ENCODE results near the gene EHMT1.

The EHMT1 gene

DNA sequence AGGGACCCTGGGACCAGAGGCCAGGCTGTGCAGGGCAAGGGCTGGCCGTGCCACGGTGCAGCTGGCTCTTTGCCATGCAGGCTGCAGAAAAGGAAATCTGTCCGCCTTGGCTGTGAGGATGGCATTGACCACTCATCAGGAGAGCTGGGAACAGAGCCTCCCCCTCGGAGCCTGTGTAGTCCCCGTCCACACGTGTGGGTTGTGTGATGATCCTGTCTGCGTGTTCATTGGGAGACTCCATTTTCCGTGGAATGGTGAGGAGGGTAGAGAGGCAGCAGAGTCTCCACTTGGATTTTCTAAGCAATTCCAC, 47.7 kb downstream of the EHMT1 start:
- Histone ChIP-seq H3K27ac (no peak overlapping the region), H3K9me3 (ENCODE audit: low read depth, low read length) (no peaks in the 10 kb centered on the region), H3K36me3 (ENCODE audit: insufficient read depth, low read length) (no peaks in the 10 kb centered on the region; the same call in 1 of the 2 replicates), H3K9ac (ENCODE audit: insufficient read length) (no peak overlapping the region), H3K4me3 (no peak overlapping the region)
- TF ChIP-seq POLR2AphosphoS5 (IDR thresholded peaks at IDR 0.05; ENCODE audit: borderline replicate concordance, low read depth, low read length), result no peak
- TF ChIP-seq EZH2 (IDR thresholded peaks at IDR 0.05), result no peak
- TF ChIP-seq FOXP2 (optimal IDR thresholded peaks at IDR 0.05; ENCODE audit: control extremely low read depth, extremely low read length, insufficient read depth), result no peak
- DNase-seq (ENCODE audit: low read depth, low spot score), result no peak

DNA sequence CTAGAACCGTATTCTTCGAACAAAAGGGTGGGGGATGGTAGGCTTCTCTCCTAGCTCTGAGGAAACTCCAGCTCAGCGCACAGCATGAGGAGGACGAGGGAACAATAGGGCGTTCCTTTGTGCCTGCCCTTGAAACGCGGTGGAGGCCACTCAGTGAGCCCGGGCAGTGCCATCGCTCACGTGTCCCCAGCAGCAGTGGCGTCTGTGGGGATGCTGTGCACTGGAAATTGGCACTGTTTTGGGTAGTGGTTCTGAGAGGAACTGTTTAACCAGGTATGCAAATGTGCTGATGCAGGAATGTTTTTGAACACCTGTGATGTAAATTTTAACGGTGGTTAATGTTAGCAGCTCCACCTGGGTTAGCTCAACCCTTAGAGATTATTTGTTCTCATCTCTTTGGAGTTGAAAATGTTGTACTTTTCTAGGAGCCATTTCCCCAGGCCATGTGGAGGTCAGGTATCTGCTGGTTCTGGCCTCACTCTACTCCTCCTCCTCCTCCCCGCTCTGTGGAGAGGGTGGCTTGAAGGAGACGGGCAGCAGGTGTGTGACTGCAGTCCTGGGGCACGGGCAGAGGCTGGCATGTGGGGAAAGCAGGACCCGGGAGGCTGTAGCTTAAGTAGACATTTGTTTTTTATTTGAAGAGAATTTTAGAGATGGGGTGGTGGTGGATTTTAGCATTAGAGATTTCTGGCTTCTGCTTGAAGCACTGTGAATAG, 48.3 kb downstream of the EHMT1 start:
- Histone ChIP-seq H3K9ac (ENCODE audit: insufficient read length) (no peak overlapping the region), H3K9me3 (ENCODE audit: low read depth, low read length) (no peaks in the 10 kb centered on the region), H3K36me3 (ENCODE audit: insufficient read depth, low read length) (no peaks in the 10 kb centered on the region; the same call in 1 of the 2 replicates), H3K27ac (no peak overlapping the region), H3K4me3 (no peak overlapping the region)
- DNase-seq (ENCODE audit: low read depth, low spot score), result no peak
- no peak for TF ChIP-seq FOXP2 (optimal IDR thresholded peaks at IDR 0.05; ENCODE audit: control extremely low read depth, extremely low read length, insufficient read depth)
- TF ChIP-seq EZH2 (IDR thresholded peaks at IDR 0.05), result no peak

DNA sequence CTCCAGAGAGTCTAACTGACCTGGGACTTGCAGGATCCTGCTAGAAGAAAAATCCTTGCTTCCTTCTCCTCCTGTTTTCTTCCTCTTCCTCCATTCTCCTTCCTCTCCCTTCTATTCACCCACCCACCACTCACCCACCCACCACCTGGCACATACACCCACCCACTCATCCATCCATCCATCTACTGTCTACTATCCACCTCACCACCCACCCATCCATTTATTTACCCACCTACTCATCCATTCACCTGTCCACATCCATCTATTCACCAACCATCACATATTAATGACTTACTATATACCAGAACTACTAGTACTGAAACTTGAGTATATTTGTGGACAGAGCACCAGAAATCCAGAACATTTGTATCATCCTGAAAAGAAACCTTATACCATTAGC, 49.4 kb downstream of the EHMT1 start:
- H3K36me3 ChIP-seq (ENCODE audit: insufficient read depth, low read length), result no peaks in the 10 kb centered on the region; the same call in 1 of the 2 replicates
- no peak overlapping the region for H3K27ac ChIP-seq

DNA sequence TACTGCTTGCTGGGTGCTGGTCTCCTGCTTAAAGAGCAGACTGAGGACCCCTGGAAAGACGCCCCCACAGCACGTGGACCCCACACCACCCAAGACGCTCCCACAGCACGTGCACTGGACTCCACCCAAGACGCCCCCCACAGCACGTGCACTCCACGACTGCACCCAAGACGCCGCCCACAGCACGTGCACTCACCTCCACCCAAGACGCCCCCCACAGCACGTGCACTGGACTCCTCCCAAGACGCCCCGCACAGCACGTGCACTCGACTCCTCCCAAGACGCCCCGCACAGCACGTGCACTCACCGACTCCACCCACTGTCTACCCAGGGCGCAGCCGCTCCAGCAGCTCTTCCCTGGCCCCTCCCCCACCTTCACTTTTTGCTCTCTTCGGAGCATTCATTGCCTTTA, 50.5 kb downstream of the EHMT1 start:
- TF ChIP-seq EZH2 (IDR thresholded peaks at IDR 0.05) (no peak), FOXP2 (optimal IDR thresholded peaks at IDR 0.05; ENCODE audit: control extremely low read depth, extremely low read length, insufficient read depth) (no peak), POLR2AphosphoS5 (IDR thresholded peaks at IDR 0.05; ENCODE audit: borderline replicate concordance, low read depth, low read length) (no peak)
- Histone ChIP-seq H3K27ac (no peak overlapping the region), H3K9ac (ENCODE audit: insufficient read length) (no peak overlapping the region), H3K36me3 (ENCODE audit: insufficient read depth, low read length) (no peaks in the 10 kb centered on the region; the same call in 1 of the 2 replicates), H3K9me3 (ENCODE audit: low read depth, low read length) (no peaks in the 10 kb centered on the region), H3K4me3 (no peak overlapping the region)
- DNase-seq (ENCODE audit: low read depth, low spot score), result no peak

More for the DNA sequence above, 49.4 kb downstream of the EHMT1 start:
- Histone ChIP-seq H3K9me3 (ENCODE audit: low read depth, low read length) (no peaks in the 10 kb centered on the region), H3K9ac (ENCODE audit: insufficient read length) (no peak overlapping the region), H3K4me3 (no peak overlapping the region)
- no peak for DNase-seq (ENCODE audit: low read depth, low spot score)
- TF ChIP-seq FOXP2 (optimal IDR thresholded peaks at IDR 0.05; ENCODE audit: control extremely low read depth, extremely low read length, insufficient read depth) (no peak), EZH2 (IDR thresholded peaks at IDR 0.05) (no peak), POLR2AphosphoS5 (IDR thresholded peaks at IDR 0.05; ENCODE audit: borderline replicate concordance, low read depth, low read length) (no peak)

DNA sequence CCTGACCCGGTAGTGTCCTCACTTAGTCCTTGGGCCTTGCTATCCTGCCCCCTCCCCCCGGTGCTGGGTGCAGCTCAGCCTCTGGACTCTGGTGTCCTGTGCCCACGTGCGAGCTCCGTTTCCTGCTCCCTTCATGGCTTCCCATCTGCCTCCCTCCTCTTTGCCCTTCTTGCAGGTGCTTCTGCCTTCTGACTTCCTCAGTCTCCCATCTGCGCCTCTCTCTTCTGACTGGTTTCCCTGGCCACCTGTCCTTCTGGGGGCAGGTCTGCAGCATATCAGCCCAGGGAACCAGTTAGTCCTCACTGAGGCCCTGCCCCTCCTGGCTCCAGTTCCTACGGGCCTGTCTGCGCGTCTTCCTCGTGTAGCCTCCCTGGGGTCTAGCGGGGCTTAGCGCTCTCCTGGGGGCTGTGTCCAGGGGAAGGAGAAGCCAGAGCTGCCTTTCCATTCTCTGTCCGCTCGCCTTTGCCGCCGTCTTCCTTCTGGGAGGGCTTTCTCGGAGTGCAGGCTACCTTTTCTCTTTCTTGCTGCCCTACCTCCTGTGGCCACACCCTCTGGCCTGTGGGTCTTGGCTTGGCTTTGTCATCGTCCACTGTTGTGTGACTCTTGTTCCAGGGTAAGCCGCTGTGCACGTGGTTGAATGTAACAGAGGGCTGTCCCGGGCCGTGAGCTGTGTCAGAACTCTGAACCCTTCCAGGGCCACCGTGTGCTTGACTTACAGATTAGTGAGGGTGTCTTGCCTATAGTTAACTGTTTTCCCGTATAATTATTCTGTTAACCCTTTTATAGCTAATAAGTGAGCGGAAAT, 51.8 kb downstream of the EHMT1 start:
- H3K9ac ChIP-seq (ENCODE audit: insufficient read length), result no peak overlapping the region
- no peak overlapping the region for H3K4me3 ChIP-seq
- no peaks in the 10 kb centered on the region for H3K9me3 ChIP-seq (ENCODE audit: low read depth, low read length)
- H3K27ac ChIP-seq, result no peak overlapping the region
- no peak for DNase-seq (ENCODE audit: low read depth, low spot score)
- H3K36me3 ChIP-seq (ENCODE audit: insufficient read depth, low read length), result no peaks in the 10 kb centered on the region; the same call in 1 of the 2 replicates
- no peak for TF ChIP-seq FOXP2 (optimal IDR thresholded peaks at IDR 0.05; ENCODE audit: control extremely low read depth, extremely low read length, insufficient read depth)
- TF ChIP-seq POLR2AphosphoS5 (IDR thresholded peaks at IDR 0.05; ENCODE audit: borderline replicate concordance, low read depth, low read length), result no peak
- TF ChIP-seq EZH2 (IDR thresholded peaks at IDR 0.05), result no peak

DNA sequence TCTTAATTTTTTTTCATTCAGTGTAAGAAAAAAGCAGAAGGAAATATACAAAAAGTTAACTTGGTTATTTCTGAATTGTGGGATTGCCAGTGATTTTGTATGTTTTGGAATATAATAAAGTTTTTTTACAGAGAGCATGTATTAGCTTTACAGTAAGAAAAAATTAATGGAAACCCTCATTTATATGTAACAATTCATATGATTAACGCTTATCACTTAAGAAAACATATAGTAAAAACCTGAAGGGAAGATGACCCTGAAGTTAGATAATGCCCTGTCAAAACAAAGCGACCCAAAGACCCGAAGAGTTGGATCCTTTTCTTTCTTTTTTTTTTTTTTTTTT, 52.4 kb downstream of the EHMT1 start:
- no peaks in the 10 kb centered on the region; the same call in 1 of the 2 replicates for H3K36me3 ChIP-seq (ENCODE audit: insufficient read depth, low read length)
- no peaks in the 10 kb centered on the region for H3K9me3 ChIP-seq (ENCODE audit: low read depth, low read length)
- H3K9ac ChIP-seq (ENCODE audit: insufficient read length), result no peak overlapping the region
- H3K4me3 ChIP-seq, result no peak overlapping the region
- TF ChIP-seq EZH2 (IDR thresholded peaks at IDR 0.05) (no peak), FOXP2 (optimal IDR thresholded peaks at IDR 0.05; ENCODE audit: control extremely low read depth, extremely low read length, insufficient read depth) (no peak), POLR2AphosphoS5 (IDR thresholded peaks at IDR 0.05; ENCODE audit: borderline replicate concordance, low read depth, low read length) (no peak)
- H3K27ac ChIP-seq, result no peak overlapping the region
- DNase-seq (ENCODE audit: low read depth, low spot score), result no peak

DNA sequence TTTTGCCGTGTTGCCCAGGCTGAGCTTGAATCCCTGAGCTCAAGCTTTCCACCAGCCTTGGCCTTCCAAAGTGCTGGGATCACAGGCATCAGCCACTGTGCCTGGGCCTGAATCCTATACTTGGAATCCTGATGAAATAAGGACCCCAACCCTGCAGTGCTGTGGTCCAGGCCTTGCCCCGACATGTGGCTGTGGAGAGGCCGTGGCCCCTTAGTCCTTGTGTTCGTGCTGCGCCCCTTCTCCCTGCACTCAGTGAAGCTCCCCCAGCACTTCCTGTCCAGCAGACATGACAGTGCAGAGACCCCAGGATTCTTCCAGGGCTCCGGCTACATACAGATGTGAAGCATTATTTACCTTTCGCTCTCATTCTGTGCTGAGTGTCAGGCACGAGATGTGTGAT, 52.9 kb downstream of the EHMT1 start:
- Histone ChIP-seq H3K27ac (no peak overlapping the region), H3K9me3 (ENCODE audit: low read depth, low read length) (no peaks in the 10 kb centered on the region), H3K9ac (ENCODE audit: insufficient read length) (no peak overlapping the region), H3K36me3 (ENCODE audit: insufficient read depth, low read length) (no peaks in the 10 kb centered on the region; the same call in 1 of the 2 replicates), H3K4me3 (no peak overlapping the region)
- no peak for DNase-seq (ENCODE audit: low read depth, low spot score)
- TF ChIP-seq FOXP2 (optimal IDR thresholded peaks at IDR 0.05; ENCODE audit: control extremely low read depth, extremely low read length, insufficient read depth), result no peak
- TF ChIP-seq EZH2 (IDR thresholded peaks at IDR 0.05), result no peak
- no peak for TF ChIP-seq POLR2AphosphoS5 (IDR thresholded peaks at IDR 0.05; ENCODE audit: borderline replicate concordance, low read depth, low read length)

DNA sequence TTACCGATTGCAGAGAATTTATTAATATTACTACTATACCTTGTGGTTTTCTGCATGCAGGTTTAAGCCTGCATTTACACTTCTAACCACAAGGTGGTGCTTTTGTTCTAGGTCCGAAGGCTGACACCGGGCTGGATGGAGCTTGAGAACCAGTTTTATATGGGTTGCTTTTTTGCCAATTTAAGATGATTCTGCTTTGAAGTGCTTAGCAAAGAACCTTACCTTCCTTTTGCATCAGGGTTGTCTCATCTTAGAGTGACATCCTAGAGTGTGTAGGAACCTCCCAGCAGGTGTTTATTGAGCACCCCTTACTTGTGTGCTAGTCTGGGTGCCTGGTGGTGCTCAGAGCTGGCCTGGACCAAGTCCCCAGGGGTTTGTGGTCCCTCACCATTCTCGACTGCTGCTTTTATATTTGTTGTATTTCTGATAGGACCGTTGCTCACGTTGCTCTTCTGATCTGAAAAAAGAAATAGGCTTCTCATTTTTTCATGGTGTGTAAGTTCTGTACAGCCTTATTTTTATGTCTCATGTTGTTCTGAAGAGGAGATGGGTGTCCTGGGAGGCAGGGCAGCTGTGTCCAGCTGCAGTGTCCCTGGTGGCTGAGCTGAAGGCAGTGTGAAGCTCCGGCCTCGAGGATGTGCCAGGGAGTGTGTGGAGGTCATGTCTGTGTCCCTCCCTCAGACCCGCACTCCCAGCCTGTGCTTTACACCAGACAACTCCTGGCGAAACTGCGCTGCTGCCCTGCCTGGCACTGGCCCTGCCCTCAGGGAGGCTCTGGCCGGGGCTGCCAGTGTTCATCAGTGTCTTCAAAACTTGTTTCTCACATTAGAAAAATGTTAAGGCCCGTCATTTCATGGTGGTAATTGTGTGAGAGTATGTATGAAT, 54.3 kb downstream of the EHMT1 start:
- H3K36me3 ChIP-seq (ENCODE audit: insufficient read depth, low read length), result no peaks in the 10 kb centered on the region; the same call in 1 of the 2 replicates
- no peak for TF ChIP-seq FOXP2 (optimal IDR thresholded peaks at IDR 0.05; ENCODE audit: control extremely low read depth, extremely low read length, insufficient read depth)
- H3K9ac ChIP-seq (ENCODE audit: insufficient read length), result no peak overlapping the region
- H3K9me3 ChIP-seq (ENCODE audit: low read depth, low read length), result no peaks in the 10 kb centered on the region
- no peak overlapping the region for H3K4me3 ChIP-seq
- H3K27ac ChIP-seq, result no peak overlapping the region
- DNase-seq (ENCODE audit: low read depth, low spot score), result peak; percentile 37
